Measurements from ENCODE around the gene OSBPL2.

OSBPL2 gene

DNA sequence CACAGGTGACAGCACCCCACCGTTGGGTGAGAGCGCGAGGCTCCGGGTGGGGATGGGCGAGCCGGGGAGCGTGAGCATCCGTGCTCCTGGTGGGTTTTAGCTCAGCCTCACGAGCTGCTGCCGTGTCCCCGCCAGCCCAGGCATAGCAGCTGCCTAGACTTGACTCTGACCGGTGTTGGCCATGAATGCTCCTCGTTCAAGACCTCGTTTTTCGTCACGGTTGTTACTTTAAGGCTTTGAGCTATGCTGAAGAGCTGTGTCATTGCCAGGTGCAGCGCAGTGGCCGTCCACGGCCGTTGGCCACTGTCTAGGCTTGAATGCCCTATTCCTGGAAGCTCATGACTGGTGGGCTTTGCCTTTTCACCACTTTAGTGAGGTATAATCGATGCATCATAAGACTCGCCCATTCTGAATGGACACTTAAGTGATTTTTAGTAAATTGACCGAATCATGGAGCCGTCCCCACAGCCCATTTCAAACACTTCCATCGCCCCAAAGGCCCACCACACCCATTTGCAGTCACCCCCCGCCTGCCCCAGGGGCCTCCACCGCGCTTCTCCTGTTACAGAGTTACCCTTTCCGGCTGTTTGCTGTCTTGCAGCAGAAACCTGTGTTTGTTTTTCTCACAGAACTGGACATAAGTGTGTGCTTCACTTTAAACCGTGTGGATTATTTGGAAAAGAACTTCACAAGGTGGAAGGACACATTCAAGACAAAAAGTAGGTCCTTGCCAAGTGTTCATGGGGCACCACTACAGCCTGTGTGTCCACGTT, 43.0 kb downstream of the OSBPL2 start:
- FAIRE-seq (no peak), DNase-seq (ENCODE audit: low spot score) (no peak)

DNA sequence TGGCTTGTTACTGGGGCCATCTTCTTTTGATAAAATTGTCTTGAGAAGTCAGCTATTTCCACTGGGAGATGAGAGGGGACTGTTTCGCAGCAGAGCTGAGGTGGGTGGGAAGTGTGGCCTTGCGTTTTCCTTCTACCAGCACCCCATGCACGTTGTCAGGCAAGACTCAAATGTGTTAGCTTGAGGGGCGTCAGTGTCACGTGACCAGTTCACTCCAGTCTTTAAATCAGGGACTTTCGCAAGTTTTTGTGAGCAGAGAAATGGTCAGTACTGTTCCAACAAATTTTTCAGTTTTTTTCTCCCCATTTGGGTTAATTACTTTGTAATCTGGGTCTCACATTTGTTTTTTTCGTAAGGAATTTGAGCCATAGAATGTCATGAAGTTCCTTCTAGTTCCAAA, 43.8 kb downstream of the OSBPL2 start:
- DNase-seq (ENCODE audit: low spot score) (no peak), FAIRE-seq (no peak)

DNA sequence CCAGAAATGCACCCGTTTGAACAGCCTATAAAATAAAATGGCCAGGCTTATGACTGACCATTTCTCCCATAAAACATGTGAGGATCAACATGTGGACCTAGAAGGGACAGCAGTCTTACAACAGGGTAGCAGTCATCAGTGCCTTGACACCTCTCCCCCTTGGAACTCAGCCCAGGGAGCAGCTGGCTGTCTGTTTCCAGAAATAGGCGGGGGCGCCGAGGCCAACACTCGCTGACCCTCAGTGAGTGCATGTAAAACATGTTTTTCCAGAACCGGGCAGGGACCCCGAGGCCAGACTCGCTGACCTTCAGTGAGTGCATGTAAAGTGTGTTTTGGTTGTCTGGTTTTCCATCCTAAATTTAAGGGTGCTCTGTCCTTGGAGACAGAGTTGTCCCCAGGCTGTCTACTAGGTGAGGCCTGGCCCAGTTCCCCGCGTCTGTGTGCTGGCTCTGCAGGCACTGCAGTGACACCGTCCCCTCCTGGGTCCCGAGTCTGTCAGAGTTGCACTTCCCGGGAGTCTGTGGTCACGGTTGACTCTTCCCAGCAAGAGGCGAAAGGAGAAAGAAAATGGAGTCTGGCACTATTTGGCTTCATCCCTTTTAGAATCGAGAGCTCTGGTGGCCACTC, 44.7 kb downstream of the OSBPL2 start:
- no peak for DNase-seq (ENCODE audit: low spot score)
- FAIRE-seq: no peak

DNA sequence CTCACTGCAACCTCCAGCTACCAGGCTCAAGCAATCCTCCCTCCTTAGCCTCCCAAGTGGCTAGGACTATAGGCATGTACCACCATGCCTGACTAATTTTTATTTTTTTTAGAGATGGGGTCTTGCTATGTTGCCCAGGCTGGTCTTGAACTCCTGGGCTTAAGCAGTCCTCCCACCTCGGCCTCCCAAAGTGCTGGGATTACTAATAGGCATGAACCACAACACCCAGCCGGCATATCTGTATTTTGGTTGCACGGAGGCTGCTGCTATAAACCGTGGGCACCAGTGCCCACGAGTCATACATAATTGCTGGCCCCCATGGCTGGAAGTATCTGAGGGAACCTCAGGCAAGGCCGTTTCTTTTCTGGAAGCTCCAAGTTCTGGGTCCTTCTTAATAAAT, 46.1 kb downstream of the OSBPL2 start:
- FAIRE-seq (no peak), DNase-seq (ENCODE audit: low spot score) (no peak)

DNA sequence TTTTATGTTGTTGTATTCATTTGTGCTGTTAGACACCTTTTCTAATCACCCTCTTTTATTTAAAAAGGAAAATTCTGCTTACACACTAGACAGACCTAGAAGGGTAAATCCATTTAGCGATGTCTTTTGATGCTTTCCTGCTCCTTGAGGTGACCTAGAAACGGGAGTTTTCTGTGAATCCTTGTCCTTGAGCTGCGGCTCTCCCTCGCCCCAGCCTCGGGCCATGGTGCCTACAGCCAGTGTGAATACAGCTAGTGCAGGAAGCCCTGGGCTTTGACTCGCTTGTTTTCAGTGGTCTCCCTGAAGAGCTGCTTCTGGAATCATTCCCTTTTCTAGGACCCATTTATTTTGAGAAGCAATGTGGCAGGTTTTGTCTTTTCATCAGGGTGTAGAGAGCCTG, 46.8 kb downstream of the OSBPL2 start:
- DNase-seq (ENCODE audit: low spot score): no peak
- no peak for FAIRE-seq

DNA sequence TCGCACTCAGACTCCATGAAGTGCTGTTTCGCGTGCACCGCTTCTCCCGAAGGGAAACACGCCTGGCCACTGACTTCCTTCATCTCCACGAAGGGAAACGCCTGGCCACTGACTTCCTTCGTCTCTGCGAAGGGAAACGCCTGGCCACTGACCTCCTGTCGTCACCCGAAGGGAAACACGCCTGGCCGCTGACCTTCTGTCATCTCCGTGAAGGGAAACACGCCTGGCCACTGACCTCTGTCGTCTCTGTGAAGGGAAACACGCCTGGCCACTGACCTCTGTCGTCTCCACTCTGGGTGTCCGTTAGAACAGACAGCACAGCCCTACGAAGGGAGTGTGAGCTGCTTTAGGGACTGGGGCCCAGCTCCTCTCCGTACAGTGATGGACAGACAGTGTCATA, 47.4 kb downstream of the OSBPL2 start:
- DNase-seq (ENCODE audit: low spot score): no peak
- peak; percentile 78 for FAIRE-seq

DNA sequence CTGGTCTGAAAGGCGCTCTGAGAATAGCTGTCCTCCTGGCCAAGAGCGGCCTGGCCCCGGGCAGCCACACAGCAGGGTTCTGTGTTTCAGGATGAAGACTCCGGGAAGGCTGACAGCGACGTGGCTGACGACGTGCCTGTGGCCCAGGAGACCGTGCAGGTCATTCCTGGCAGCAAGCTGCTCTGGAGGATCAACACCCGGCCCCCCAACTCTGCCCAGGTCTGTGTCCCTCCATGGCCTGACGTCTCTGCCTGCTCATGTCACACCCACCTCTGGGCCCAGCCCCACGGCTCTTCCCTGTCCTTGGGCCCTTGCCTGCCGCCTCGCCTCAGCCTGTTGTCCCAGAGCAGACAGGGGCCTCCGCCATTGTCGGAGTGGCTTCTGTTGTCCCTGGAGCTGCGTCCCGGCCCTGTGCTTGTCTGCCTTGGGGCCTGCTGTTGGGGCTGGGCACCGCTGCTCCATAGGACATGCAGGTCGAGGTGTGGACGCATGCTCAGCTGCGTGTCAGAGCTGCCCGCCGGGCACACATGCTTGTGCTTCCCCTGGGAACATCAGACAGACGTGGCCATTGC, 48.3 kb downstream of the OSBPL2 start:
- FAIRE-seq (no peak), DNase-seq (ENCODE audit: low spot score) (no peak)

DNA sequence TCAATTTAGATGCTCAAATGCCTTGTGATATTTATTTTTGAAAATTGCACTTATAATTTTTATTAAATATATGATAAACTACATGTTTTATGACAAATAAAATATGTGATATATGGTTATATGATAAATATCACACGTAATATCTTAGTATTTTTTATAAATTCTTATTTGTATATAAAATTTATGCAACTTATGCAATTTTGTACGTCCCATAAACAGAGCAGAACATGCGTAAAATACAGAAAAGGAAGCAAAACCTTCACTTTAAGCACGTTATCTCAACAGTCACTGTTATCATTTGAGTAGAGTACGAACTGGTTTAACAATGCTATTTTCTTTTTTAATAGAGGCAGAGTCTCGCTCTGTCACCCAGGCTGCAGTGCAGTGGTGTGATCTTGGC, 48.8 kb downstream of the OSBPL2 start:
- DNase-seq (ENCODE audit: low spot score) (no peak), FAIRE-seq (no peak)

DNA sequence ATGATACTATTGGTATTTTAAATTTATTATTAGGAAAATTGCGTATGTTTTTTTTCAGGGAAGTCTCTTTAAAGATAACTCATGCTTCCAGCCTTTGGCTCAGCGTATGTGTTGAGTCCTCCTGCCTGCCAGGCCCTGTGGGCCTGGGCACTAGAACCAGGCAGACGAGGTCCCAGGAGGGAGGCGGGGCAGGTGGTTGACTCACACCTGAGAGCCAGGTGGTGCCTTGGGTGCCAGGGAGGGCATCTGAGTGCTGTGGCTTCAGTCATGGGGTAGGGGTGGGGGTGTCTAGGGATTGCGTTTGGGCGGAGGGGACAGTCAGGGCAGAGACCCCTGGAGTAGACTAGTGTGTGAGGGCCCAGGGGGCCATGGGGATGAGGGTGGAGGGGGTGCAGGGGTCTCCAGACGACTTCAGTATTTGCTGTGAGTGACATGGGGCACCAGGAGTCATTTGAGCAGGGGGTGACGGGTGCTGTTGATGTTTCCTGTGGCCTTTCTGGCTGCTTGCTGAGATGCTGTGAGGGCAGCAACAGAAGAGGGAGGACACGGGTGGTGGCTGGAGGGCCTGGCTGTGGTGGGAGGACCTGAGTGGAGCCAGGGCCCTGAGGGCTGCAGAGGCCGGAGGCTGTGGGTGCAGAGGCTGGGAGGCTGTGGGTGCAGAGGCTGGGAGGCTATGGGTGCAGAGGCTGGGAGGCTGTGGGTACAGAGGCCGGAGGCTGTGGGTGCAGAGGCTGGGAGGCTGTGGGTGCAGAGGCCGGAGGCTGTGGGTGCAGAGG, 49.6 kb downstream of the OSBPL2 start:
- no peak for DNase-seq (ENCODE audit: low spot score)
- no peak for FAIRE-seq

DNA sequence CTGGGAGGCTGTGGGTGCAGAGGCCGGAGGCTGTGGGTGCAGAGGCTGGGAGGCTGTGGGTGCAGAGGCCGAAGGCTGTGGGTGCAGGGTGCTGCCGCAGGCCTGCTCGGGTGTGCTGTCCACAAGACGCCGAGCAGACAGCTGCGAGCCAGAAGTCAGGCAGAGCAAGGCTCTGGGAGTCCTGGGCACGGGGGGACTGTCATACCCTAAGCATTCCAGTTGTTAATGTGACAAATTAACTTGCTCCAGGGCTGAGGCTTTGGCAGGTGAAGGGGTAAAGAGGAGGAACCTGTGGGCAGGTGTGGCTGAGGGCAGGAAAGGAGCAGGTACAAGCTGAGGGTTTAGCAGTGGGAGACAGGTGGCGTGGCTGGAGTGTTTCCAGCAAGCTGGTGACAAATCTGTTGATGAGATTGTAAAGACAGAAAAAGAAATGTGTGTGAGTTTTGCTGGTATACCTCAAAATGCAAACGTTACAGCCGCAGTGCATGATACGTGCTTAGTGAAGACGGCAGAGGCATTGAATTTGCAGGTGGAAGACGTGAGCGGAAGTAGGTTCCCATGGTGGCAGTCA, 50.3 kb downstream of the OSBPL2 start:
- no peak for FAIRE-seq

DNA sequence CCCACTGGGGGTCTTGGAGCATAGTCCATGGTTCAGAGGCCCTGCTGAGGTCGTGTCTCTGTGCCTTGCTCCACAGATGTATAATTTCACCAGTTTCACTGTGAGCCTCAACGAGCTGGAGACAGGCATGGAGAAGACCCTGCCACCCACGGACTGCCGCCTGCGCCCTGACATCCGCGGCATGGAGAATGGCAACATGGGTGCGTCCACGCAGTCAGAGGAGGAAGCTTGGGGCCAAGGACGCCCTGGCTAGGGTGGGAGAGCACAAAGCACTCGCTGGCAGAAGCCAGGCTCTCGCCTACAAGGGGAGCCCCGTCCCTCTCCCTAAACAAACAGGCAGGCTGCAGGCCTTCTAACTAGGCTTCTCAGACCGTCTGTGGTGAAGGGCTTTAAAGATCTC, 50.8 kb downstream of the OSBPL2 start:
- DNase-seq (ENCODE audit: low spot score) (no peak), FAIRE-seq (no peak)

More for the DNA sequence above, 50.3 kb downstream of the OSBPL2 start:
- DNase-seq (ENCODE audit: low spot score): no peak

DNA sequence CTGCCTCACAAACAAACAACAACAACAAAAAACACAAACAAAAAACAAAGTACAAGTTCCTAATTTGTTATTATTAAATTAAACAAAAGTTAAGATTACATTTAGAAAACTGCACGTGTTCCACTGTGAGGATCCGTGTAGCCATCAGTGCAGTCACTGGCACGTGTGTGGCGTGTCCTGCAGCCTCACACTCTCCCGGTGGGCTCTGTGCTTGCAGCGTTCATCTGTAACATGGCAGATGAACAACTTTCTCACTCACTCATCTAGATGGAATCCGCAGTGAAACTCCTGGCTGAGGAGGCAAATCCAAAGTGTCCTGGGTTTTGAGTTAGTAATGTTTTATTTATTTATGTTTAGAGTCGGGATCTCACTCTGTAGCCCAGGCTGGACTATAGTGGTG, 51.6 kb downstream of the OSBPL2 start:
- no peak for FAIRE-seq

DNA sequence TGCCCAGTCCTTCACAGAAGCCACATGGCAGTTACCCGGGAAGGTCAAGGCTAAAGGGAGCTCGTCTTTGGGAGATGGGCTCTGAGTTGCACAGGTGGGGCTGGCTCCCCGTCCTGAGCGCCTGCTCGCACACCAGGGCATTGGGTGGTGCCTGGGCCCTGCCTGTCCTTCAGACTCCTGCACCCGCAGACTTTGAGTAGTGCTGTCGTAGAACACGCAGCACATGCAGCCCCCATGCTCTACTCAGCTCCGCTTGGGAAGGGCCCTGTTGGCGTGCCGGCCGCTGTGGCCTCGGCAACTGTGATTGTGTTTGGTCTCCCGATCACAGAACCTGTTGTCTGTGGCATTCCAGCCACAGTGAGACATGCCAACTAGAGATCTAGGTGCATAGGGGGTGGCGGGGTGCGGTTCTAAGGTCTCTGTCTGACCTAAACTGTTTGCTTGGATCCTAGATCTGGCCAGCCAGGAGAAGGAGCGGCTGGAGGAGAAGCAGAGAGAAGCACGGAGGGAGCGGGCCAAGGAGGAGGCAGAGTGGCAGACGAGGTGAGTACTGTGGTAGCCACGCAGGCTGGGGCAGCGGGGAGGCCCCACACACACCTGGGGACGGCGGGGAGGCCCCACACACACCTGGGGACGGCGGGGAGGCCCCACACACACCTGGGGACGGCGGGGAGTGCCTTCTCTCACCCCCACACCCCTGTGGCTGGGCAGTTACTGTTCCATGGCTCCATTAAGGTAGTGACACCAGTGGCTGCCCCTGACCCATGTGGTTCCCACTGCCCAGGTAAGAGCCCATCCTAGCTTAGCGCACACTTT, 53.1 kb downstream of the OSBPL2 start:
- FAIRE-seq (no peak), DNase-seq (ENCODE audit: low spot score) (no peak)

More for the DNA sequence above, 51.6 kb downstream of the OSBPL2 start:
- DNase-seq (ENCODE audit: low spot score): no peak

DNA sequence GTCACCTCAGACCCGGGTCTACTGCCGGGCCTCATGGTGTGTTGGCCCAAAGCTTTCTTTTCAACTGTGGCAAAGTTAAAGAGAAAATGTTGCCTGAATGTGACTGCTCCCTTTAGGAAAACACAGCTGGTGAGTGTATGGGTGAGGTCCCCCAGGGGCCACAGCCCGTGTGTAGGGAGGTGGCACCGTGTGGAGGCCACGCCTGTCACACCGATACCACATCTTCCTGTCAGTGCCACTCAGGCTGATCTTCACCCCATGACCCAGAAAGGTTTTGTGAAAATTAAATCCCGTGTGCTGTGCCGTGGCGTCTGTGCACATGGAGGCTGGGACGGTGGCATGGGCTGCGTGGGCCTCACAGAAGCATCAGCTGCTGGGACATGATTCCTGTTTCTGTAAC, 53.8 kb downstream of the OSBPL2 start:
- FAIRE-seq: no peak
- DNase-seq (ENCODE audit: low spot score): no peak

DNA sequence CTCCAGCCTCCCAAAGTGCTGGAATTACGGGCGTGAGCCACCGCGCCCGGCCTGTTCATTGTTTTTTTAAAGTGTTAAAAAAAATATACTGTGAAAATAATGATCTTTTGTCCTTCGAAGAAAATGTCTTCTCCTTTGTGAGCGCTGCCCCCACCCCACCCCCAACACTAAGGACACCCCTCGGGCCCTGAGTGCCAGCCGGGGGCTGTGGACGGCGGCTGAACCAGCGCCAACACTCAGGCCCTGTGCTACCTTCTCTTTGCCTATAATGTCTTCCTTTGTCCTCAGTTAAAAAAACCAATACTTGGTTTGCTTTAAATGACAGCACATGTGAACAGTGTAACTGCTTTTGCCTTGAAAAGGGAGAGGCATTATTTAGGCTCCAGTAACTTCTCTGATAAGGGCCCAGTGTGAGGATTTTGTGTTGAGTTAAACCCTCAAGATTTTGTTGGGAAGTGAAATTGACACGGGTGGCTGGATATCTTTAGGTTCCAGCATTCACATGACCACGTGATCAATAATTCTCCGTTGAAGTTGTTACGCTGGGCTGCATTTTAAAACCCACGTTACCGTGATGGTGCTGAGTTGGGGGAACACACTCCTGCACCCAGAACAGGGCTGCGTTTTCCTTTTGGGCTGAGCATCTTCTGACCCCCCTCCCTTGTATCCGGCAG, 54.9 kb downstream of the OSBPL2 start:
- FAIRE-seq: no peak

DNA sequence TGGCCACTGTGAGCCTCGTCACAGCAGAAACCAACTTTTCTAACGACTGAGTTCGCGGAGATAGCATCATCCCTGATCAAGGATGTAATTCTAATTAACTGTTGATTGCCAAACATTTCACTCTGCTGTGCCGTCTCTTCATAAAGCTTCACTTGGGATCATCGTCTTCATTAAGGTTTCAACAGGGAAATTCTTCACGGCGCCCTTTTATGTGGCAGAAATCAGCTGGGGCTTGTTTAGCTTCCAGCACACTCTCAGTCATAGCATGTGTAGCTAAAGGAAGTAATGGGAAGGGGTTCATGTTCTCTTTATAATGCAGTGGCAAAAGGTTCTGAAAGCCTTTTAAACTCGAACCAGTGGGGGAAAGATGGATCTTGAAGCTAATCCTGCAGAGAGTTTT, 55.6 kb downstream of the OSBPL2 start:
- FAIRE-seq: no peak

More for the DNA sequence above, 54.9 kb downstream of the OSBPL2 start:
- DNase-seq (ENCODE audit: low spot score): no peak

DNA sequence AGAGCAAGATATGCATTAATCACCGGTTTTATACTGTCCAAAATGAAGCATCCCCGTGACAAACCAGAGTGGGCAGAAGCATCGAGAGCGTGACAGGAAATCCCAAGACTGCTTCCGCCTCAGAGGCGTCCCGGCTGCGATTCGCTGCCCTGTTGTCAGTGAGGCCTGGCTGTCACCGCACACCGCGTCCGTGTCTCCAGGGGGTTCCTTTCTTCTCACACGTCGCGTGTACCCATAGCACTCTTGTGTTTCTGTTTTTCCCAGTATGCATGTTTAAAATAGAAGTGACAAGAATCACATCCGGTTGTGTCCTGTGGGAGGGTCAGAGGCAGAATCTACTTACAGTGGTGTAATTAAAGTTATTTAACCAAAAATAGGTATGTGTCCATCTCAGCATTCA, 56.2 kb downstream of the OSBPL2 start:
- FAIRE-seq (no peak), DNase-seq (ENCODE audit: low spot score) (no peak)

More for the DNA sequence above, 55.6 kb downstream of the OSBPL2 start:
- DNase-seq (ENCODE audit: low spot score): no peak

DNA sequence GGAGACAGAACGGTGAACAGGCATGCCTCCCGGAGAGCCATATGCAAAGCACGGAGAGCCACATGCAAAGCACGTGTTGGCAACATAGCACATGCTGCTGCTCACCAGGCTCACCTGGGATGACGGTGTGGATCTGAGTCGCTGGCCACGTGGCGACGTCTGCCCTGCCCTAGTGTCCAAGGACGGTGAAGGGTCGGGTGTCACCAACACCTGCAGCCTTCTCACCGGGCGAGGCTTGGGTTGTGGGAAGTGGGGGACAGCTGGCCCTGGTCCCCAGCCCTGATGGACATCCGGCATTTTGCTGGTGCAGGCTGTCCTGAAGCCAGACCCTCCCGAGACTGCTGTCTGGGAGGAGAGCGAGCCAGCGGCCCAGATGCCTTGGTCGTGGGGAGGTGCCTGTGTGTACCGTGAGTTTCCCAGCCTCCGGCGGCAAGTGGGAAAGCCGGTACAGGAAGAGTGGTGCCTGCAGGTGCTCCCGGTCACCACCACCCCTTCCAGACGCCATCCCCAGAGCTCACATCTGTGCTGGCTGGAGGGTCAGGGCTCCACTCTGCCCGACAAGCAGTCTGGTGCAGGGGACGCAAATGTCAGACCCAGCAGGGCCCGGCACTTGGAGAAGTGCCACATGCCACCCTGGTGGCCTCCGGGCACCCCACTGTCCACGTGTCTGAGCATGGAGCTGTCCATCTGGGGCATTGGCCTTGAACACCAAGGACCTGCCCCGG, 58.6 kb downstream of the OSBPL2 start:
- DNase-seq (ENCODE audit: low spot score) (no peak), FAIRE-seq (no peak)

DNA sequence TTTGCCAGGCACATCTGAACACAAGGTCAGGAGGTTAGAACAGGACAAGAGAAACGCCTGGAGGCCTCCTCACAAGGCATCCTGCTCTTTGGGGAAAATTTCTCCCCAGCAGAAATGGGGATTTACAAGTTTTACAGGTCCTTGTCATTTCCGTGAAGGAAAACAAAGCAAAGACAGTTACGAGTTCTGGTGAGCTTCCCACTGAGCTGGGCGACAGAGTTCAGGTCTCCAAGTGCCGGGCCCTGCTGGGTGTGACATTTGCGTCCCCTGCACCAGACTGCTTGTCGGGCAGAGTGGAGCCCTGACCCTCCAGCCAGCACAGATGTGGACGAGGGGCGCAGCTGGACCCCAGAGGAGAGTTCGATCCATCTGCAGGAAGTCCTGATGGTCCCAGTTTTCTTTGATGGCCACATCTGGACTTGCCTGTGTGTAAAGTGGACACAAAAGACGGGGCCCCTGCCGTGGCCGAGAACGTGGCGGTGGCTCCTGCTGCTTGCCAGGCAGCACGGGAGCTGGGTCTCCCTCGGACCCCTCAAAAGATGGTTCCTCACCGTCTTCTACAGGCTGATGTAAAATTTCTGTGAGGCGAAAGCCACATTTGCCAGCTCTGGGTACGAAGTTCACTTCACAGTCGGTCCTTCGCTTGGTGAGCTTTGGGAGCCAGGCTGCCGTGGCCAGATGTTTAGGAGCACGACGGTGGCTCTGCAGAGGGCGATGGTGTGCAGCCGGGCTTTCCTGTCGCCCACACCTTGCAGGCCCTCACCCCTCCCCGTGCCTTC, 59.3 kb downstream of the OSBPL2 start:
- DNase-seq (ENCODE audit: low spot score) (no peak), FAIRE-seq (no peak)

All from urothelium cell line (cell line).